ENCODE results near the gene LCN15. TPM values are rescaled to one million over a fixed set of nuclear protein-coding genes. Genes with fewer than 3 reads are reported as not detected.

Gene LCN15
- total RNA-seq, 6 experiments from 2014 or later: not detected

- ATAC-seq (no peak), DNase-seq (peak in 1 of 3 donors; percentile 6)
- WGBS (ENCODE audit: insufficient coverage, low coverage, low lambda C conversion rate, missing lambda C conversion rate): 78% methylated on average over 5 of the region's 6 CpGs
- intact Hi-C loops (cut with DNase I): loop anchor here in 1 of 2 donors (10.0 kb wide), 1 partner anchor 260 kb away; the partner anchor contains the start of gene FUT7
- Histone ChIP-seq H3K27me3 (no peaks in the 10 kb centered on the region), H3K36me3 (no peaks in the 10 kb centered on the region), H3K4me1 (no peaks in the 10 kb centered on the region), H3K4me3 (no peak overlapping the region), H3K27ac (no peak overlapping the region), H3K9me3 (no peaks in the 10 kb centered on the region)
- TF ChIP-seq, protein P1, sequence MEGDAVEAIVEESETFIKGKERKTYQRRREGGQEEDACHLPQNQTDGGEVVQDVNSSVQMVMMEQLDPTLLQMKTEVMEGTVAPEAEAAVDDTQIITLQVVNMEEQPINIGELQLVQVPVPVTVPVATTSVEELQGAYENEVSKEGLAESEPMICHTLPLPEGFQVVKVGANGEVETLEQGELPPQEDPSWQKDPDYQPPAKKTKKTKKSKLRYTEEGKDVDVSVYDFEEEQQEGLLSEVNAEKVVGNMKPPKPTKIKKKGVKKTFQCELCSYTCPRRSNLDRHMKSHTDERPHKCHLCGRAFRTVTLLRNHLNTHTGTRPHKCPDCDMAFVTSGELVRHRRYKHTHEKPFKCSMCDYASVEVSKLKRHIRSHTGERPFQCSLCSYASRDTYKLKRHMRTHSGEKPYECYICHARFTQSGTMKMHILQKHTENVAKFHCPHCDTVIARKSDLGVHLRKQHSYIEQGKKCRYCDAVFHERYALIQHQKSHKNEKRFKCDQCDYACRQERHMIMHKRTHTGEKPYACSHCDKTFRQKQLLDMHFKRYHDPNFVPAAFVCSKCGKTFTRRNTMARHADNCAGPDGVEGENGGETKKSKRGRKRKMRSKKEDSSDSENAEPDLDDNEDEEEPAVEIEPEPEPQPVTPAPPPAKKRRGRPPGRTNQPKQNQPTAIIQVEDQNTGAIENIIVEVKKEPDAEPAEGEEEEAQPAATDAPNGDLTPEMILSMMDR (IDR thresholded peaks at IDR 0.05): no peak
- no peak for TF ChIP-seq POLR2A (IDR thresholded peaks at IDR 0.05)
Observed at GRCh38 chr9:136775191-136775590, 10.9 kb upstream of the LCN15 start.

DNA sequence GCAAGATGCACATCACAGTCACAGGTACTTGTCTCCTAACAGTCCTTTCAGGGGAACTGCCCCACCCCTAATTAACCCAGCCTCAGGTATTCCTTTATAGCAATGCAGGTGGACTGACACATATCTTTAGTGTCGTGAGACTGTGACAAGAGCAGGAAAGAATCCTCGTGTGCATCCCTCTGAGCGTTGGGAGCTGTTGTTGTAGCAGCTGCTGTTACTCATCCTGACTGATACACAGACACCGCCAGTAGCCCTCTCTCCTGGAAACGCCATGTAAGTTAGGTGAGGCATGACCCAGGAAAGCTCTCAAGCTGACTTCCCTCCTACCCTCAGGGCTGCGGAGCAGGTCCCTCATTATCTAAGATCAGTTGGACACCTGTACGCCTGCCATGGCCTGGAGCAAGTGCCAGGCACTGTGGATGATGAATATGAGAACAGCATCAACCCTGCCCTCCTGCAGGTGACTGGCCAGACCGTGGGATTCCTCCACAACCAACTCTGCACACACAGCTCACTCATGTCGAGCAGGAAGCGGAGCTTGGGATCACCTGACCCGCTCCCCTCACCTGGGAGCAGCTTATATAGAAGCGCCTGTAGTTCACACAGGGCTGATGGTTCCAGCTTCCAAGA, 10.2 kb upstream of the LCN15 start:
- no peak for ATAC-seq
- no peaks in the 10 kb centered on the region for H3K9me3 ChIP-seq
- TF ChIP-seq POLR2A (IDR thresholded peaks at IDR 0.05): no peak
- TF ChIP-seq, protein P1 (IDR thresholded peaks at IDR 0.05): no peak
- H3K27ac ChIP-seq: no peak overlapping the region
- no peaks in the 10 kb centered on the region for H3K4me1 ChIP-seq
- H3K4me3 ChIP-seq: no peak overlapping the region
- H3K36me3 ChIP-seq: no peaks in the 10 kb centered on the region
- DNase-seq: no peak
- H3K27me3 ChIP-seq: no peaks in the 10 kb centered on the region
- intact Hi-C loops (cut with DNase I): loop anchor here in 1 of 2 donors (10.0 kb wide), 1 partner anchor 260 kb away; the partner anchor contains the start of gene FUT7
- 80% methylated on average over 1 of the region's 12 CpGs for WGBS (ENCODE audit: insufficient coverage, low coverage, low lambda C conversion rate, missing lambda C conversion rate)

DNA sequence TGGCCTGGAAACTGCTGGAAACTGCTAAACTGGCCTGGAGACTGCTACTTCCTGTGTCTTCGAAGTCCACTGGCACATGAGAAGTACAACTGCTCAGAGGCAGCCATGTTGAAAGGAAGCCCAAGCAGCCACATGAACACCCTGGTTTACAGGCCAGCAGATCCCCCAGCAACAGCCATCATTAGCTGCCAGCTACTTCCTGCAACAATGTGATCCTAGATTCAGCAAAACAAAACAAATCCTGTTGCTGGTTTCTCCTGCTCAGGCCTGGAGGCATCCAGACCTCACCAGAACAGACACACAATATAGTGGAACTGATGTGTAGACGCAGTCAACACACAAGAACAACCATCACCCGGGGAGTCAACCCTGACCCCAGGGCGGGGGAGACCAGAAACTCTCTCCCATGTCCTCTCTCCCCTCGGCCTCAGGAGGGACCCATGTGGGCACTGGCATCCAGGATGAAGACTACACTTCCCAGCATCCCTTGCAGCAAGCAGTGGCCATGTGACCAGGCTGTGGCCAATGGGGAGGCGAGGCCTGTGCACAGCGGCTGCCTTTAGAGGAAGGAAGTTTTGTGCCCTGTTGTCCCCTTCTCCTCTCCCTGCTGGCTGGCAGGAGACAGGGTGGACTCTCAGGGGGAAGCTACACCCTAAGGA, 9.2 kb upstream of the LCN15 start:
- Histone ChIP-seq H3K9me3 (no peaks in the 10 kb centered on the region), H3K27ac (no peak overlapping the region), H3K4me3 (no peak overlapping the region), H3K36me3 (no peaks in the 10 kb centered on the region), H3K4me1 (no peaks in the 10 kb centered on the region), H3K27me3 (no peaks in the 10 kb centered on the region)
- ATAC-seq (peak; percentile 47 to 69 (median 60)), DNase-seq (no peak)
- intact Hi-C loops (cut with DNase I): loop anchor here in 1 of 2 donors (10.0 kb wide), 1 partner anchor 261 kb away; the partner anchor contains the start of gene FUT7
- TF ChIP-seq, protein P1 (IDR thresholded peaks at IDR 0.05): no peak
- no peak for TF ChIP-seq POLR2A (IDR thresholded peaks at IDR 0.05)
- WGBS (ENCODE audit: insufficient coverage, low coverage, low lambda C conversion rate, missing lambda C conversion rate): 20% methylated on average over 1 of the region's 7 CpGs

GRCh38 chr9:136771907-136772415, 7.6 kb upstream of the LCN15 start:
- H3K9me3 ChIP-seq: no peaks in the 10 kb centered on the region
- DNase-seq: no peak
- no peaks in the 10 kb centered on the region for H3K4me1 ChIP-seq
- H3K36me3 ChIP-seq: no peaks in the 10 kb centered on the region
- H3K4me3 ChIP-seq: no peak overlapping the region
- 81% methylated on average over 3 of the region's 3 CpGs for WGBS (ENCODE audit: insufficient coverage, low coverage, low lambda C conversion rate, missing lambda C conversion rate)
- no peaks in the 10 kb centered on the region for H3K27me3 ChIP-seq
- ATAC-seq: no peak
- intact Hi-C loops (cut with DNase I): loop anchor here in 1 of 2 donors (10.0 kb wide), 1 partner anchor 263 kb away; the partner anchor contains the start of gene FUT7
- H3K27ac ChIP-seq: no peak overlapping the region
- TF ChIP-seq POLR2A (IDR thresholded peaks at IDR 0.05): no peak
- TF ChIP-seq, protein P1 (IDR thresholded peaks at IDR 0.05): no peak
